Retinal pigment epithelial cell (primary cell): ENCODE data around the gene KCNK2.

Experiments used
- DNase-seq: peaks from one replicate; pipeline ENCODE4 v3.0.0-alpha.2; 2010; ENCODE audit warnings: low read depth
- H3K4me3 ChIP-seq: 2 replicates; pipeline ENCODE4 v1.5.1; 2011; ENCODE audit warnings: mild to moderate bottlenecking, low read length, control low read depth, moderate library complexity
- CTCF ChIP-seq: conservative IDR thresholded peaks from 2 replicates; pipeline ENCODE4 v1.5.1; 2011; ENCODE audit warnings: low read depth, low read length, control low read depth, inconsistent platforms

Gene KCNK2

GRCh38 chr1:215132156-215132555 lies 49.6 kb downstream of the KCNK2 start:
- TF ChIP-seq CTCF, result no peak
- no peak overlapping the region for H3K4me3 ChIP-seq
- no peak for DNase-seq

GRCh38 chr1:215133532-215133931 lies 51.0 kb downstream of the KCNK2 start:
- no peak for DNase-seq
- no peak overlapping the region for H3K4me3 ChIP-seq
- no peak for TF ChIP-seq CTCF

GRCh38 chr1:215137985-215138384 lies 55.4 kb downstream of the KCNK2 start:
- no peak for DNase-seq
- TF ChIP-seq CTCF, result no peak
- H3K4me3 ChIP-seq, result no peak overlapping the region

GRCh38 chr1:215140135-215140534 lies 57.6 kb downstream of the KCNK2 start:
- H3K4me3 ChIP-seq, result no peak overlapping the region
- TF ChIP-seq CTCF, result no peak
- no peak for DNase-seq

GRCh38 chr1:215141460-215141859 lies 58.9 kb downstream of the KCNK2 start:
- DNase-seq, result no peak
- no peak overlapping the region for H3K4me3 ChIP-seq
- TF ChIP-seq CTCF, result no peak

- TF ChIP-seq CTCF, result no peak
- H3K4me3 ChIP-seq, result no peak overlapping the region
- DNase-seq, result no peak
These were observed 61.0 kb downstream of the KCNK2 start for GRCh38 chr1:215143497-215143896.

GRCh38 chr1:215146240-215146975 lies 63.9 kb downstream of the KCNK2 start:
- TF ChIP-seq CTCF, result peak; percentile 68
- DNase-seq, result peak; percentile 4
- no peak overlapping the region for H3K4me3 ChIP-seq
